ENCODE results near the gene ARRDC5. TPM values are rescaled to one million over a fixed set of nuclear protein-coding genes. Genes with fewer than 3 reads are reported as not detected.

ARRDC5 gene
- total RNA-seq, 1 experiment from 2014 or later, result not detected

DNA sequence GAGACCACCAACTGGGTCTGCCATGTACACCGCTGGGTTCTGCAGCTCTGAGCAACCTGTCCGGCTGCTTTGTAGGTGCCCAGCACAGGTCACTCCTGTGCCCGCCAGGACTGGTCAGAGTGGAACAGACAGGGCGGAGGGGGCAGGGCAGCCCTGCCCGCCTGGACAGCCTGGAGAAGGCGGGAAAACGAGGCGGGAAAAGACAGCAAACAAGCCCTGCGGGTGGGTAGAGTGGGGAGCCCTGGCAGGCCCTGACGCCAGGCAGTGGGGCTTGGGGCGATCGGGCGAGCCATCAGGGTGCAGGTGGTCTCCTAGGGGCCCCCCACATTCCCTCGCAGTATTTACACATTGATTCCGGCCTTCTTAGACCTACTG, 6.1 kb upstream of the ARRDC5 start:
- ATAC-seq (no peak), DNase-seq (ENCODE audit: low spot score) (no peak)
- ChIA-PET CTCF (interaction anchor here (0.7 to 1.2 kb wide), 3 partner anchors 57 to 99 kb away, joined by 3 to 4 read pairs (median 3); no protein-coding TSS in a partner anchor), POLR2A (interaction anchor here (0.6 kb wide), 1 partner anchor 36 kb away, joined by 4 read pairs; no protein-coding TSS in a partner anchor)
- Mint-ChIP-seq H3K4me1 (peaks cover 22% of the 10 kb centered on the region), H3K9me3 (no peaks in the 10 kb centered on the region), H3K4me3 (peak overlapping the region; percentile 43), H3K27me3 (ENCODE audit: low read depth) (peaks cover 28% of the 10 kb centered on the region), H3K27ac (no peak overlapping the region), H3K36me3 (peaks cover 3% of the 10 kb centered on the region; the same call in 1 of the 2 replicates)
- no peak for TF ChIP-seq ZBTB21 (CRISPR knock-in tag; IDR thresholded peaks at IDR 0.05; ENCODE audit: borderline replicate concordance)
- TF ChIP-seq ETV6 (CRISPR knock-in tag; IDR thresholded peaks at IDR 0.05), result no peak

DNA sequence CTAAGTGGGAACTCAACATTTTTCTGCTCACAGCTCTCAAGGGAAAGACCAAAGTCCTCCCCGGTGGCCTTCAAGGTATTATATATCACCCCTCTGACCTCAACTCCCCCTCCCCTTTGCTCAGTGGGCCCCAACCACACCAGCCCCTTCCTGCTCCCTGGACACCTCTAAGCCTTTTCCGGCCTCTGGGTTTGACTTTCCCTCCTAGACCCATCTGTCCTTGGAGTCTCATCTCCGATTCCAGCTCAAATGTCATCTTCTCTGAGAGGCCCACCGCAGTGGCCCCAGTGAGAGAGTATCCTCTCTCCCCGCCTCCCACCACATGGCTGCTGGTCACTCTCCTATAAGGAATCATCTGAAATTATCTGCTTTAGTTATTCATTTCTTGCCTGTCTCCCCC, 5.7 kb upstream of the ARRDC5 start:
- CTCF ChIA-PET, result interaction anchor here (1.0 to 1.2 kb wide), 3 partner anchors 57 to 99 kb away, joined by 3 to 6 read pairs (median 3); no protein-coding TSS in a partner anchor
- no peak for DNase-seq (ENCODE audit: low spot score)

More for the DNA sequence above, 5.7 kb upstream of the ARRDC5 start:
- peaks cover 22% of the 10 kb centered on the region for H3K4me1 Mint-ChIP-seq
- TF ChIP-seq, protein P1, sequence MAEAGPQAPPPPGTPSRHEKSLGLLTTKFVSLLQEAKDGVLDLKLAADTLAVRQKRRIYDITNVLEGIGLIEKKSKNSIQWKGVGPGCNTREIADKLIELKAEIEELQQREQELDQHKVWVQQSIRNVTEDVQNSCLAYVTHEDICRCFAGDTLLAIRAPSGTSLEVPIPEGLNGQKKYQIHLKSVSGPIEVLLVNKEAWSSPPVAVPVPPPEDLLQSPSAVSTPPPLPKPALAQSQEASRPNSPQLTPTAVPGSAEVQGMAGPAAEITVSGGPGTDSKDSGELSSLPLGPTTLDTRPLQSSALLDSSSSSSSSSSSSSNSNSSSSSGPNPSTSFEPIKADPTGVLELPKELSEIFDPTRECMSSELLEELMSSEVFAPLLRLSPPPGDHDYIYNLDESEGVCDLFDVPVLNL (CRISPR knock-in tag; IDR thresholded peaks at IDR 0.05; ENCODE audit: borderline replicate concordance, low read depth), result no peak
- TF ChIP-seq ZNF121 (CRISPR knock-in tag; IDR thresholded peaks at IDR 0.05) (no peak), NR3C1 (CRISPR knock-in tag; conservative IDR thresholded peaks at IDR 0.05; ENCODE audit: low read depth) (no peak), GABPB1 (CRISPR knock-in tag; IDR thresholded peaks at IDR 0.05) (no peak)
- TF ChIP-seq, protein P2, sequence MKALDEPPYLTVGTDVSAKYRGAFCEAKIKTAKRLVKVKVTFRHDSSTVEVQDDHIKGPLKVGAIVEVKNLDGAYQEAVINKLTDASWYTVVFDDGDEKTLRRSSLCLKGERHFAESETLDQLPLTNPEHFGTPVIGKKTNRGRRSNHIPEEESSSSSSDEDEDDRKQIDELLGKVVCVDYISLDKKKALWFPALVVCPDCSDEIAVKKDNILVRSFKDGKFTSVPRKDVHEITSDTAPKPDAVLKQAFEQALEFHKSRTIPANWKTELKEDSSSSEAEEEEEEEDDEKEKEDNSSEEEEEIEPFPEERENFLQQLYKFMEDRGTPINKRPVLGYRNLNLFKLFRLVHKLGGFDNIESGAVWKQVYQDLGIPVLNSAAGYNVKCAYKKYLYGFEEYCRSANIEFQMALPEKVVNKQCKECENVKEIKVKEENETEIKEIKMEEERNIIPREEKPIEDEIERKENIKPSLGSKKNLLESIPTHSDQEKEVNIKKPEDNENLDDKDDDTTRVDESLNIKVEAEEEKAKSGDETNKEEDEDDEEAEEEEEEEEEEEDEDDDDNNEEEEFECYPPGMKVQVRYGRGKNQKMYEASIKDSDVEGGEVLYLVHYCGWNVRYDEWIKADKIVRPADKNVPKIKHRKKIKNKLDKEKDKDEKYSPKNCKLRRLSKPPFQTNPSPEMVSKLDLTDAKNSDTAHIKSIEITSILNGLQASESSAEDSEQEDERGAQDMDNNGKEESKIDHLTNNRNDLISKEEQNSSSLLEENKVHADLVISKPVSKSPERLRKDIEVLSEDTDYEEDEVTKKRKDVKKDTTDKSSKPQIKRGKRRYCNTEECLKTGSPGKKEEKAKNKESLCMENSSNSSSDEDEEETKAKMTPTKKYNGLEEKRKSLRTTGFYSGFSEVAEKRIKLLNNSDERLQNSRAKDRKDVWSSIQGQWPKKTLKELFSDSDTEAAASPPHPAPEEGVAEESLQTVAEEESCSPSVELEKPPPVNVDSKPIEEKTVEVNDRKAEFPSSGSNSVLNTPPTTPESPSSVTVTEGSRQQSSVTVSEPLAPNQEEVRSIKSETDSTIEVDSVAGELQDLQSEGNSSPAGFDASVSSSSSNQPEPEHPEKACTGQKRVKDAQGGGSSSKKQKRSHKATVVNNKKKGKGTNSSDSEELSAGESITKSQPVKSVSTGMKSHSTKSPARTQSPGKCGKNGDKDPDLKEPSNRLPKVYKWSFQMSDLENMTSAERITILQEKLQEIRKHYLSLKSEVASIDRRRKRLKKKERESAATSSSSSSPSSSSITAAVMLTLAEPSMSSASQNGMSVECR (CRISPR knock-in tag; IDR thresholded peaks at IDR 0.05; ENCODE audit: borderline replicate concordance), result no peak
- TF ChIP-seq, protein P3, sequence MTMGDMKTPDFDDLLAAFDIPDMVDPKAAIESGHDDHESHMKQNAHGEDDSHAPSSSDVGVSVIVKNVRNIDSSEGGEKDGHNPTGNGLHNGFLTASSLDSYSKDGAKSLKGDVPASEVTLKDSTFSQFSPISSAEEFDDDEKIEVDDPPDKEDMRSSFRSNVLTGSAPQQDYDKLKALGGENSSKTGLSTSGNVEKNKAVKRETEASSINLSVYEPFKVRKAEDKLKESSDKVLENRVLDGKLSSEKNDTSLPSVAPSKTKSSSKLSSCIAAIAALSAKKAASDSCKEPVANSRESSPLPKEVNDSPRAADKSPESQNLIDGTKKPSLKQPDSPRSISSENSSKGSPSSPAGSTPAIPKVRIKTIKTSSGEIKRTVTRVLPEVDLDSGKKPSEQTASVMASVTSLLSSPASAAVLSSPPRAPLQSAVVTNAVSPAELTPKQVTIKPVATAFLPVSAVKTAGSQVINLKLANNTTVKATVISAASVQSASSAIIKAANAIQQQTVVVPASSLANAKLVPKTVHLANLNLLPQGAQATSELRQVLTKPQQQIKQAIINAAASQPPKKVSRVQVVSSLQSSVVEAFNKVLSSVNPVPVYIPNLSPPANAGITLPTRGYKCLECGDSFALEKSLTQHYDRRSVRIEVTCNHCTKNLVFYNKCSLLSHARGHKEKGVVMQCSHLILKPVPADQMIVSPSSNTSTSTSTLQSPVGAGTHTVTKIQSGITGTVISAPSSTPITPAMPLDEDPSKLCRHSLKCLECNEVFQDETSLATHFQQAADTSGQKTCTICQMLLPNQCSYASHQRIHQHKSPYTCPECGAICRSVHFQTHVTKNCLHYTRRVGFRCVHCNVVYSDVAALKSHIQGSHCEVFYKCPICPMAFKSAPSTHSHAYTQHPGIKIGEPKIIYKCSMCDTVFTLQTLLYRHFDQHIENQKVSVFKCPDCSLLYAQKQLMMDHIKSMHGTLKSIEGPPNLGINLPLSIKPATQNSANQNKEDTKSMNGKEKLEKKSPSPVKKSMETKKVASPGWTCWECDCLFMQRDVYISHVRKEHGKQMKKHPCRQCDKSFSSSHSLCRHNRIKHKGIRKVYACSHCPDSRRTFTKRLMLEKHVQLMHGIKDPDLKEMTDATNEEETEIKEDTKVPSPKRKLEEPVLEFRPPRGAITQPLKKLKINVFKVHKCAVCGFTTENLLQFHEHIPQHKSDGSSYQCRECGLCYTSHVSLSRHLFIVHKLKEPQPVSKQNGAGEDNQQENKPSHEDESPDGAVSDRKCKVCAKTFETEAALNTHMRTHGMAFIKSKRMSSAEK (CRISPR knock-in tag; IDR thresholded peaks at IDR 0.05; ENCODE audit: borderline replicate concordance), result no peak
- TF ChIP-seq, protein P4, sequence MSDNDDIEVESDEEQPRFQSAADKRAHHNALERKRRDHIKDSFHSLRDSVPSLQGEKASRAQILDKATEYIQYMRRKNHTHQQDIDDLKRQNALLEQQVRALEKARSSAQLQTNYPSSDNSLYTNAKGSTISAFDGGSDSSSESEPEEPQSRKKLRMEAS (CRISPR knock-in tag; IDR thresholded peaks at IDR 0.05), result no peak
- H3K27me3 Mint-ChIP-seq (ENCODE audit: low read depth), result peaks cover 28% of the 10 kb centered on the region
- no peaks in the 10 kb centered on the region for H3K9me3 Mint-ChIP-seq
- H3K4me3 Mint-ChIP-seq, result peak overlapping the region; percentile 43
- no peak overlapping the region for H3K27ac Mint-ChIP-seq
- ATAC-seq, result no peak
- POLR2A ChIA-PET, result interaction anchor here (0.6 kb wide), 1 partner anchor 36 kb away, joined by 4 read pairs; no protein-coding TSS in a partner anchor
- H3K36me3 Mint-ChIP-seq, result peaks cover 3% of the 10 kb centered on the region; the same call in 1 of the 2 replicates

Measured in WTC11 (cell line).